ENCODE results near the gene RIPPLY3.
"Not testable (repeated sequence)": the region's sequence is repeated elsewhere in the genome, so short reads cannot be mapped to it uniquely, and the experiment has no call there.

- not testable (repeated sequence) for TF ChIP-seq CTCF (IDR thresholded peaks at IDR 0.05; ENCODE audit: borderline replicate concordance, extremely low read depth, low read length, poor library complexity, severe bottlenecking); EZH2 (IDR thresholded peaks at IDR 0.05; ENCODE audit: borderline replicate concordance, low read depth, low read length, severe bottlenecking)
These were observed 27.9 kb downstream of the RIPPLY3 start for GRCh38 chr21:37034394-37034793.

Data from DND-41 (cell line).